ENCODE results near the gene LMX1A. TPM values are rescaled to one million over a fixed set of nuclear protein-coding genes. Genes with fewer than 3 reads are reported as not detected.

LMX1A gene
- total RNA-seq, 1 experiment from 2014 or later: not detected

- no peaks in the 10 kb centered on the region for H3K36me3 Mint-ChIP-seq (ENCODE audit: insufficient read depth, unreplicated experiment)
- no peaks in the 10 kb centered on the region for H3K27me3 Mint-ChIP-seq (ENCODE audit: insufficient read depth, unreplicated experiment)
- TF ChIP-seq CTCF (IDR thresholded peaks at IDR 0.05; ENCODE audit: unreplicated experiment): no peak
- no peak overlapping the region for H3K27ac Mint-ChIP-seq (ENCODE audit: low read depth, unreplicated experiment)
- no peaks in the 10 kb centered on the region for H3K9me3 Mint-ChIP-seq (ENCODE audit: unreplicated experiment)
- no TSS peak for BruUV-seq (replicated peaks)
- ChIA-PET POLR2A (no interaction called here), CTCF (interaction anchor here (1.7 to 2.1 kb wide), 2 partner anchors 10 to 162 kb away, joined by 3 to 7 read pairs; no protein-coding TSS in a partner anchor)
- H3K4me3 Mint-ChIP-seq (ENCODE audit: unreplicated experiment): no peak overlapping the region
- no peak for DNase-seq (ENCODE audit: unreplicated experiment)
- intact Hi-C loops (cut with micrococcal nuclease): no loop called here
- H3K4me1 Mint-ChIP-seq (ENCODE audit: insufficient read depth, unreplicated experiment): no peaks in the 10 kb centered on the region
Measured at GRCh38 chr1:165205145-165205544, 151.4 kb downstream of the LMX1A start.

GRCh38 chr1:165204548-165204947, 152.0 kb downstream of the LMX1A start:
- Mint-ChIP-seq H3K27ac (ENCODE audit: low read depth, unreplicated experiment) (no peak overlapping the region), H3K27me3 (ENCODE audit: insufficient read depth, unreplicated experiment) (no peaks in the 10 kb centered on the region), H3K9me3 (ENCODE audit: unreplicated experiment) (no peaks in the 10 kb centered on the region), H3K4me1 (ENCODE audit: insufficient read depth, unreplicated experiment) (no peaks in the 10 kb centered on the region), H3K36me3 (ENCODE audit: insufficient read depth, unreplicated experiment) (no peaks in the 10 kb centered on the region), H3K4me3 (ENCODE audit: unreplicated experiment) (no peak overlapping the region)
- no TSS peak for BruUV-seq (replicated peaks)
- TF ChIP-seq CTCF (IDR thresholded peaks at IDR 0.05; ENCODE audit: unreplicated experiment): no peak
- intact Hi-C loops (cut with micrococcal nuclease): no loop called here
- CTCF ChIA-PET: interaction anchor here (1.7 to 2.1 kb wide), 2 partner anchors 11 to 162 kb away, joined by 3 to 7 read pairs; no protein-coding TSS in a partner anchor
- DNase-seq (ENCODE audit: unreplicated experiment): no peak
- POLR2A ChIA-PET: no interaction called here

- Mint-ChIP-seq H3K27me3 (ENCODE audit: insufficient read depth, unreplicated experiment) (no peaks in the 10 kb centered on the region), H3K4me3 (ENCODE audit: unreplicated experiment) (no peak overlapping the region), H3K9me3 (ENCODE audit: unreplicated experiment) (no peaks in the 10 kb centered on the region), H3K27ac (ENCODE audit: low read depth, unreplicated experiment) (no peak overlapping the region), H3K4me1 (ENCODE audit: insufficient read depth, unreplicated experiment) (no peaks in the 10 kb centered on the region), H3K36me3 (ENCODE audit: insufficient read depth, unreplicated experiment) (no peaks in the 10 kb centered on the region)
- CTCF ChIA-PET: interaction anchor here (0.6 to 1.3 kb wide), 4 partner anchors 46 to 1012 kb away, joined by 3 to 4 read pairs (median 4); no protein-coding TSS in a partner anchor
- intact Hi-C loops (cut with micrococcal nuclease): no loop called here
- no TSS peak for BruUV-seq (replicated peaks)
- POLR2A ChIA-PET: no interaction called here
- DNase-seq (ENCODE audit: unreplicated experiment): no peak
- no peak for TF ChIP-seq CTCF (IDR thresholded peaks at IDR 0.05; ENCODE audit: unreplicated experiment)
Measured at GRCh38 chr1:165191087-165191486, 165.4 kb downstream of the LMX1A start.

GRCh38 chr1:165189913-165190312, 166.6 kb downstream of the LMX1A start:
- Mint-ChIP-seq H3K36me3 (ENCODE audit: insufficient read depth, unreplicated experiment) (no peaks in the 10 kb centered on the region), H3K4me3 (ENCODE audit: unreplicated experiment) (no peak overlapping the region), H3K9me3 (ENCODE audit: unreplicated experiment) (no peaks in the 10 kb centered on the region), H3K4me1 (ENCODE audit: insufficient read depth, unreplicated experiment) (no peaks in the 10 kb centered on the region), H3K27me3 (ENCODE audit: insufficient read depth, unreplicated experiment) (no peaks in the 10 kb centered on the region), H3K27ac (ENCODE audit: low read depth, unreplicated experiment) (no peak overlapping the region)
- ChIA-PET POLR2A (no interaction called here), CTCF (interaction anchor here (1.1 to 4.4 kb wide), 4 partner anchors 44 to 179 kb away, joined by 4 to 16 read pairs (median 6); no protein-coding TSS in a partner anchor)
- intact Hi-C loops (cut with micrococcal nuclease): no loop called here
- DNase-seq (ENCODE audit: unreplicated experiment): no peak
- BruUV-seq (replicated peaks): no TSS peak
- TF ChIP-seq CTCF (IDR thresholded peaks at IDR 0.05; ENCODE audit: unreplicated experiment): no peak
